Measurements from ENCODE around the gene MRPL55. TPM values are rescaled to one million over a fixed set of nuclear protein-coding genes. Genes with fewer than 3 reads are reported as not detected.

MRPL55 gene
- polyA plus RNA-seq, 3 donors = 99.8 to 277 (median 104) TPM

GRCh38 chr1:228073857-228074545 is 35.1 kb downstream of the MRPL55 start:
- H2AFZ ChIP-seq (ENCODE audit: insufficient read depth, low read depth, low read length, poor library complexity, severe bottlenecking) = no peak overlapping the region
- Mint-ChIP-seq H3K27ac (no peak overlapping the region), H3K4me3 (no peak overlapping the region), H3K9me3 (peaks cover 0 to 2% (median 0%) of the 10 kb centered on the region in 7 donors), H3K4me1 (peaks cover 5% of the 10 kb centered on the region), H3K27me3 (ENCODE audit: low read depth in 3 of 3) (peaks cover 10 to 28% (median 12%) of the 10 kb centered on the region in 3 donors), H3K36me3 (no peaks in the 10 kb centered on the region)
- H3K27ac ChIP-seq (ENCODE audit: low read depth in 1 of 2, low read length in 2 of 2) = no peak overlapping the region
- H3K4me3 ChIP-seq (replicated peaks in 1 of 3; ENCODE audit: low read depth in 2 of 3, low read length in 3 of 3) = no peak overlapping the region
- no peak overlapping the region for H3K4me2 ChIP-seq (replicated peaks; ENCODE audit: extremely low read depth, low read length, poor library complexity, severe bottlenecking)
- DNase-seq = no peak
- H3K36me3 ChIP-seq (replicated peaks in 1 of 2; ENCODE audit: control insufficient read depth in 1 of 2, insufficient read depth in 2 of 2, low read length in 2 of 2) = no peaks in the 10 kb centered on the region
- WGBS (ENCODE audit: insufficient coverage) = 78% methylated on average over 8 of the region's 16 CpGs
- H3K9ac ChIP-seq (ENCODE audit: insufficient read depth, low read length, poor library complexity, severe bottlenecking) = no peak overlapping the region
- H3K27me3 ChIP-seq (ENCODE audit: control insufficient read depth in 2 of 2, insufficient read depth in 2 of 2, low read length in 2 of 2) = peaks cover 2 to 4% of the 10 kb centered on the region in 2 donors
- no peaks in the 10 kb centered on the region for H3K4me1 ChIP-seq (ENCODE audit: control insufficient read depth in 1 of 2, insufficient read depth in 2 of 2, low read length in 2 of 2)
- H4K20me1 ChIP-seq (ENCODE audit: insufficient read depth, low read length) = peaks cover 28% of the 10 kb centered on the region
- H3K9me3 ChIP-seq (replicated peaks in 1 of 2; ENCODE audit: control insufficient read depth in 1 of 2, insufficient read depth in 1 of 2, low read length in 2 of 2) = no peaks in the 10 kb centered on the region
- TF ChIP-seq, protein P1, sequence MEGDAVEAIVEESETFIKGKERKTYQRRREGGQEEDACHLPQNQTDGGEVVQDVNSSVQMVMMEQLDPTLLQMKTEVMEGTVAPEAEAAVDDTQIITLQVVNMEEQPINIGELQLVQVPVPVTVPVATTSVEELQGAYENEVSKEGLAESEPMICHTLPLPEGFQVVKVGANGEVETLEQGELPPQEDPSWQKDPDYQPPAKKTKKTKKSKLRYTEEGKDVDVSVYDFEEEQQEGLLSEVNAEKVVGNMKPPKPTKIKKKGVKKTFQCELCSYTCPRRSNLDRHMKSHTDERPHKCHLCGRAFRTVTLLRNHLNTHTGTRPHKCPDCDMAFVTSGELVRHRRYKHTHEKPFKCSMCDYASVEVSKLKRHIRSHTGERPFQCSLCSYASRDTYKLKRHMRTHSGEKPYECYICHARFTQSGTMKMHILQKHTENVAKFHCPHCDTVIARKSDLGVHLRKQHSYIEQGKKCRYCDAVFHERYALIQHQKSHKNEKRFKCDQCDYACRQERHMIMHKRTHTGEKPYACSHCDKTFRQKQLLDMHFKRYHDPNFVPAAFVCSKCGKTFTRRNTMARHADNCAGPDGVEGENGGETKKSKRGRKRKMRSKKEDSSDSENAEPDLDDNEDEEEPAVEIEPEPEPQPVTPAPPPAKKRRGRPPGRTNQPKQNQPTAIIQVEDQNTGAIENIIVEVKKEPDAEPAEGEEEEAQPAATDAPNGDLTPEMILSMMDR (IDR thresholded peaks at IDR 0.05) = no peak
- no peaks in the 10 kb centered on the region for H3K79me2 ChIP-seq (ENCODE audit: insufficient read depth, low read length)
- intact Hi-C loops (cut with micrococcal nuclease) = no loop called here

GRCh38 chr1:228073061-228073856 is 35.8 kb downstream of the MRPL55 start:
- WGBS (ENCODE audit: insufficient coverage) = 76% methylated on average over 19 of the region's 23 CpGs
- Histone ChIP-seq H3K36me3 (replicated peaks in 1 of 2; ENCODE audit: control insufficient read depth in 1 of 2, insufficient read depth in 2 of 2, low read length in 2 of 2) (no peaks in the 10 kb centered on the region), H3K4me2 (replicated peaks; ENCODE audit: extremely low read depth, low read length, poor library complexity, severe bottlenecking) (no peak overlapping the region), H3K79me2 (ENCODE audit: insufficient read depth, low read length) (no peaks in the 10 kb centered on the region), H3K27me3 (ENCODE audit: control insufficient read depth in 2 of 2, insufficient read depth in 2 of 2, low read length in 2 of 2) (peaks cover 4 to 7% of the 10 kb centered on the region in 2 donors), H3K4me1 (ENCODE audit: control insufficient read depth in 1 of 2, insufficient read depth in 2 of 2, low read length in 2 of 2) (no peaks in the 10 kb centered on the region), H3K27ac (ENCODE audit: low read depth in 1 of 2, low read length in 2 of 2) (no peak overlapping the region), H2AFZ (ENCODE audit: insufficient read depth, low read depth, low read length, poor library complexity, severe bottlenecking) (no peak overlapping the region), H3K9me3 (replicated peaks in 1 of 2; ENCODE audit: control insufficient read depth in 1 of 2, insufficient read depth in 1 of 2, low read length in 2 of 2) (no peaks in the 10 kb centered on the region), H3K9ac (ENCODE audit: insufficient read depth, low read length, poor library complexity, severe bottlenecking) (no peak overlapping the region), H4K20me1 (ENCODE audit: insufficient read depth, low read length) (peaks cover 23% of the 10 kb centered on the region), H3K4me3 (replicated peaks in 1 of 3; ENCODE audit: low read depth in 2 of 3, low read length in 3 of 3) (no peak overlapping the region)
- Mint-ChIP-seq H3K4me1 (peaks cover 3% of the 10 kb centered on the region), H3K9me3 (peaks cover 0 to 2% (median 0%) of the 10 kb centered on the region in 7 donors), H3K27me3 (ENCODE audit: low read depth in 3 of 3) (peaks cover 10 to 28% (median 12%) of the 10 kb centered on the region in 3 donors), H3K27ac (no peak overlapping the region), H3K4me3 (no peak overlapping the region), H3K36me3 (no peaks in the 10 kb centered on the region)
- TF ChIP-seq, protein P1 (IDR thresholded peaks at IDR 0.05) = no peak
- intact Hi-C loops (cut with micrococcal nuclease) = no loop called here
- DNase-seq = no peak

Data from CD14-positive monocyte (primary cell).